Mesenchymal stem cell (in vitro differentiated cells and primary cell): Measurements from ENCODE around the gene IL9.

Experiments used
- DNase-seq: peaks from one replicate; pipeline ENCODE4 v3.0.0-alpha.2; 2013
- H2AFZ ChIP-seq: one replicate; pipeline ENCODE4 v1.6.1; 2013; ENCODE audit warnings: low read depth, mild to moderate bottlenecking, control low read depth, inconsistent platforms, low read length, moderate library complexity
- H2AK5ac ChIP-seq: 2 replicates; pipeline ENCODE4 v1.6.1; 2013; ENCODE audit warnings: low read length, moderate library complexity, mild to moderate bottlenecking, inconsistent platforms; ENCODE audit not compliant: severe bottlenecking
- H2BK120ac ChIP-seq: one replicate; pipeline ENCODE4 v1.6.1; 2013; ENCODE audit warnings: low read depth, mild to moderate bottlenecking, inconsistent platforms, low read length, moderate library complexity
- H2BK12ac ChIP-seq, 2 experiments: one replicate each; pipeline ENCODE4 v1.6.1; 2013; ENCODE audit warnings: inconsistent platforms in 2 of 2, low read length in 2 of 2, mild to moderate bottlenecking in 2 of 2, moderate library complexity in 2 of 2, control low read depth in 1 of 2
- H2BK15ac ChIP-seq: one replicate; pipeline ENCODE4 v1.6.1; 2013; ENCODE audit warnings: mild to moderate bottlenecking, low read depth, inconsistent platforms; ENCODE audit not compliant: poor library complexity, severe bottlenecking
- H2BK5ac ChIP-seq: 2 replicates; pipeline ENCODE4 v1.6.1; 2013; ENCODE audit warnings: low read depth, mild to moderate bottlenecking, low read length, control low read depth, inconsistent platforms; ENCODE audit not compliant: poor library complexity, severe bottlenecking
- H3K14ac ChIP-seq, 2 experiments: one replicate each; pipeline ENCODE4 v1.6.1; 2013; ENCODE audit warnings: inconsistent platforms in 2 of 2, low read length in 2 of 2, control low read depth in 1 of 2, mild to moderate bottlenecking in 1 of 2, moderate library complexity in 1 of 2
- H3K18ac ChIP-seq, 2 experiments: one replicate each; pipeline ENCODE4 v1.6.1; 2013; ENCODE audit warnings: inconsistent platforms in 2 of 2, low read length in 2 of 2, control low read depth in 1 of 2, low read depth in 1 of 2, mild to moderate bottlenecking in 1 of 2
- H3K23ac ChIP-seq, 2 experiments: one replicate each; pipeline ENCODE4 v1.6.1; 2013; ENCODE audit warnings: inconsistent platforms in 2 of 2, low read length in 2 of 2, mild to moderate bottlenecking in 2 of 2, moderate library complexity in 2 of 2, control low read depth in 1 of 2
- H3K27ac ChIP-seq: 2 replicates; pipeline ENCODE4 v1.5.1; 2013; ENCODE audit warnings: mild to moderate bottlenecking, moderate library complexity, low read length, control low read depth, inconsistent platforms; ENCODE audit not compliant: poor library complexity, severe bottlenecking
- H3K27me3 ChIP-seq, 2 experiments: 2 replicates each; pipeline versions ENCODE4 v1.6.1 to v1.7.0; 2013; ENCODE audit warnings: low read length in 2 of 2, mild to moderate bottlenecking in 2 of 2, moderate library complexity in 2 of 2, control low read depth in 1 of 2, inconsistent platforms in 1 of 2; ENCODE audit not compliant: control insufficient read depth in 1 of 2, insufficient read depth in 1 of 2
- H3K36me3 ChIP-seq, 2 experiments: 2 replicates each; pipeline versions ENCODE4 v1.6.1 to v1.7.0; 2013; ENCODE audit warnings: low read length in 2 of 2, control low read depth in 1 of 2, inconsistent platforms in 1 of 2, low read depth in 1 of 2, mild to moderate bottlenecking in 1 of 2; ENCODE audit not compliant: insufficient read depth in 2 of 2, control insufficient read depth in 1 of 2
- H3K4ac ChIP-seq, 2 experiments: one replicate each; pipeline ENCODE4 v1.6.1; 2013; ENCODE audit warnings: inconsistent platforms in 2 of 2, low read length in 2 of 2, mild to moderate bottlenecking in 2 of 2, moderate library complexity in 2 of 2, control low read depth in 1 of 2, low read depth in 1 of 2
- H3K4me1 ChIP-seq: 2 replicates; pipeline ENCODE4 v1.6.1; 2013; ENCODE audit warnings: low read depth, low read length, control low read depth; ENCODE audit not compliant: control insufficient read depth, insufficient read depth
- H3K4me2 ChIP-seq: 2 replicates; pipeline ENCODE4 v1.6.1; 2013; ENCODE audit warnings: low read length, mild to moderate bottlenecking, inconsistent platforms; ENCODE audit not compliant: poor library complexity, severe bottlenecking
- H3K4me3 ChIP-seq, 2 experiments: 2 replicates each; pipeline versions ENCODE4 v1.5.1 to v1.7.0; 2013; ENCODE audit warnings: low read length in 2 of 2, mild to moderate bottlenecking in 2 of 2, control low read depth in 1 of 2, low read depth in 1 of 2; ENCODE audit not compliant: insufficient read depth in 1 of 2
- H3K79me1 ChIP-seq: replicated peaks from 2 replicates; pipeline ENCODE4 v1.6.1; 2013; ENCODE audit warnings: mild to moderate bottlenecking, control low read depth, low read length, inconsistent platforms; ENCODE audit not compliant: poor library complexity, severe bottlenecking
- H3K9ac ChIP-seq: 2 replicates; pipeline ENCODE4 v1.7.0; 2013; ENCODE audit warnings: mild to moderate bottlenecking, low read length, moderate library complexity
- H3K9me3 ChIP-seq: 2 replicates; pipeline ENCODE4 v1.7.0; 2013; ENCODE audit warnings: mild to moderate bottlenecking, low read length; ENCODE audit not compliant: control insufficient read depth
- H4K8ac ChIP-seq: one replicate; pipeline ENCODE4 v1.6.1; 2013; ENCODE audit warnings: inconsistent platforms, mild to moderate bottlenecking, low read length, moderate library complexity
- H4K91ac ChIP-seq: one replicate; pipeline ENCODE4 v1.6.1; 2013; ENCODE audit warnings: mild to moderate bottlenecking, low read length, inconsistent platforms
- WGBS: methylation state at CpG from one replicate; pipeline ENCODE4 v1.1.7; 2013; ENCODE audit warnings: mixed read lengths; 5-methylcytosine and 5-hydroxymethylcytosine counted together

Gene IL9

DNA sequence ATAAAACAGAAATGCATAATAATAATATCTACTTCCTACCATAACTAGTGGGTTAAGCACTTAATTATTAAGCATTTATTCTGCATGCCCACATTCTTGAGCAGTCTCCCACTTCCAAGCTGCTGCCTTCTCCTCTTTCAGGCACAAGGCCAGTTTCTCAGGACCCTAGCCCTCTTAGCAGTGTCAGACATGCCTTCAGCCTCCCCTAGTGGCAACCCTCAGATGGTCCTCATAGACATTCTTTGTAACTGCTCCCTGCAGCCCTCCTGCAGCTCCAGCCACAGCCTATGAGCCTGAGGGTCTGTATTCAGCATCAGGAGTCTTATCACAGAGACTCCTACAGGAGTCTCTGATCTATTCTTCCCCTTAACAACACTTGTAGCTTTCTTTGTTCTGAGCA is 3.9 kb downstream of the IL9 start:
- peaks cover 16 to 25% of the 10 kb centered on the region in 2 experiments for H3K27me3 ChIP-seq
- no peaks in the 10 kb centered on the region for H3K9me3 ChIP-seq
- H3K4me2 ChIP-seq: no peak overlapping the region
- peaks cover 12% of the 10 kb centered on the region for H3K4me1 ChIP-seq
- no peak overlapping the region for H3K4ac ChIP-seq
- no peak overlapping the region for H3K9ac ChIP-seq
- no peak overlapping the region for H3K14ac ChIP-seq
- no peak overlapping the region for H2AFZ ChIP-seq
- H3K23ac ChIP-seq: no peak overlapping the region
- H2BK5ac ChIP-seq: no peak overlapping the region
- H3K27ac ChIP-seq: no peak overlapping the region
- no peak overlapping the region for H2BK120ac ChIP-seq
- H4K91ac ChIP-seq: no peak overlapping the region
- H3K36me3 ChIP-seq: no peaks in the 10 kb centered on the region
- no peak for DNase-seq
- H3K18ac ChIP-seq: no peak overlapping the region
- no peak overlapping the region for H2AK5ac ChIP-seq
- no peak overlapping the region for H2BK12ac ChIP-seq
- no peak overlapping the region for H3K4me3 ChIP-seq
- no peak overlapping the region for H2BK15ac ChIP-seq
- no peaks in the 10 kb centered on the region for H3K79me1 ChIP-seq
- H4K8ac ChIP-seq: no peak overlapping the region

DNA sequence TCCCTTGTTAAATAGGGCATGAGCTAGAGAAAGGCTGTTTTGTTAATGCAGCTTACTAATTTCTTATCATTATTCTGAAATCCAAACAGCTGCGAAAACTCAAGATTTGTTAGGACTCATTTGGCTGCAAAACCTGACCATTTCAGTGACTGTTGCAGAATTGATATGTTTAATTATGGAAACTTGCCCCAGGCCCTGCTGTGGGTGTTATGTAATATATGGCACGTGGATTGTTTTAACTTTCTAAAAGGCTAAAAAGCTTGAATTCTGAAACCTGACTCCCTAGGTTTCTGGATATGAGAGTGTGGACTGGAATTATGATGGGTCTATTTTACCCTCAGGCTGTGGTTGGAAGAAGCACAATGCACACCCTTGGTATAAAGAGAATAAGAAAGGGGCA is 4.4 kb downstream of the IL9 start:
- H3K4me3 ChIP-seq: no peak overlapping the region
- H2AFZ ChIP-seq: no peak overlapping the region
- H4K8ac ChIP-seq: no peak overlapping the region
- no peak overlapping the region for H3K27ac ChIP-seq
- no peak overlapping the region for H2AK5ac ChIP-seq
- no peaks in the 10 kb centered on the region for H3K36me3 ChIP-seq
- peaks cover 17 to 24% of the 10 kb centered on the region in 2 experiments for H3K27me3 ChIP-seq
- no peaks in the 10 kb centered on the region for H3K9me3 ChIP-seq
- DNase-seq: no peak
- no peak overlapping the region for H3K4me2 ChIP-seq
- no peak overlapping the region for H3K9ac ChIP-seq
- H3K4ac ChIP-seq: no peak overlapping the region
- no peak overlapping the region for H4K91ac ChIP-seq
- peaks cover 12% of the 10 kb centered on the region for H3K4me1 ChIP-seq
- no peak overlapping the region for H3K14ac ChIP-seq
- H3K79me1 ChIP-seq: no peaks in the 10 kb centered on the region
- H2BK5ac ChIP-seq: no peak overlapping the region
- no peak overlapping the region for H3K18ac ChIP-seq
- H2BK120ac ChIP-seq: no peak overlapping the region
- no peak overlapping the region for H3K23ac ChIP-seq
- H2BK15ac ChIP-seq: no peak overlapping the region
- 93% methylated on average over 2 of the region's 2 CpGs for WGBS
- H2BK12ac ChIP-seq: no peak overlapping the region

DNA sequence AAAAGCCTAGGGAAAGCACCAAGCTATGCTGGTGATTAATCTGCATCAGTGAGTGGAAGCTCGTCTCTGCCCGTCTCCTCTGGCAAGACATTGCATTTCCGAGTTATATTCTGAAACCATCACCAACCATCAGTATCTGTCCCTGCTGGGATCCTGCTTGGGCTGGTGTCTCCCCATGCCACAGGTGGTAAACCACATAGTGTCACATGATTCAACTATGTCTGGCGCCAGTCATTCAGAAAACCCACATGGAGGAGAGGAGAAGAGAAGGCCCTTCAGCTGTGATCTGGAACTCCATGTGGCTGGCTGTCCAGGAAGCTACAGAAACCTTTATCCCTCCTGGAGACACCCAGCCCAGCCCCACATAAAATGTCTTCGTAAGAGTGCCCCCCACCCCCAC is 4.8 kb downstream of the IL9 start:
- H3K36me3 ChIP-seq: no peaks in the 10 kb centered on the region

DNA sequence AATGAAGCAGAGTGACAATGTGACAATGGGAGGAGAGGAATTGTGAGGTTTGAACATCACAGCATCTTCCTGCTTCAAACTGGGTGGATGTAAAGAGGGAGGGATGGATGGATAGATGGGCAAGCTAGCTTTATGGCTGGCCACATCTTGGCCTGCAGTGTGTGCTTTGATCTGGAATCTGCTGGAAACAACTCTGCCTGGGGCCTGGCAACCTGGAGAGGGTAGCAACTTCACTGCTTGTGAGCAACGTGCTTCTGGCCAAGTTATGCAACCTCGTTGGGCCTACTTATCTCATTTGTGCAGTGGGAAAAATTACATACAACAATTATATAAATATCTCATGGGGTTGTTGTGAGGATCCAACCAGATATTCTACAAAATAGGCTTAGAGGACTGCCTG is 5.3 kb downstream of the IL9 start:
- Histone ChIP-seq H3K18ac (no peak overlapping the region), H3K79me1 (no peaks in the 10 kb centered on the region), H2BK15ac (no peak overlapping the region), H3K27ac (no peak overlapping the region), H2BK120ac (no peak overlapping the region), H4K91ac (no peak overlapping the region), H3K4ac (no peak overlapping the region), H3K4me1 (peaks cover 12% of the 10 kb centered on the region), H3K9me3 (no peaks in the 10 kb centered on the region), H3K23ac (no peak overlapping the region), H3K14ac (no peak overlapping the region), H2AFZ (no peak overlapping the region), H3K4me3 (no peak overlapping the region), H2BK12ac (no peak overlapping the region), H2AK5ac (no peak overlapping the region), H3K9ac (no peak overlapping the region), H3K27me3 (peaks cover 19 to 21% of the 10 kb centered on the region in 2 experiments), H3K36me3 (no peaks in the 10 kb centered on the region), H3K4me2 (no peak overlapping the region), H4K8ac (no peak overlapping the region), H2BK5ac (no peak overlapping the region)
- no CpG with 5 or more reads among the region's 2 CpGs for WGBS
- DNase-seq: no peak

More for the DNA sequence above, 4.8 kb downstream of the IL9 start:
- Histone ChIP-seq H3K9me3 (no peaks in the 10 kb centered on the region), H2BK120ac (no peak overlapping the region), H3K14ac (no peak overlapping the region), H3K79me1 (no peaks in the 10 kb centered on the region), H3K4ac (no peak overlapping the region), H2BK12ac (no peak overlapping the region), H2AFZ (no peak overlapping the region), H3K9ac (no peak overlapping the region), H2BK5ac (no peak overlapping the region), H3K18ac (no peak overlapping the region), H3K23ac (no peak overlapping the region), H3K27me3 (peaks cover 20 to 21% of the 10 kb centered on the region in 2 experiments), H3K4me1 (peaks cover 12% of the 10 kb centered on the region), H2AK5ac (no peak overlapping the region), H4K8ac (no peak overlapping the region), H3K4me3 (no peak overlapping the region), H3K27ac (no peak overlapping the region), H4K91ac (no peak overlapping the region), H2BK15ac (no peak overlapping the region), H3K4me2 (no peak overlapping the region)
- no peak for DNase-seq
- 93% methylated on average over 4 of the region's 5 CpGs for WGBS
